ENCODE results near the gene HSPA4L.

HSPA4L gene

GRCh38 chr4:127822430-127822829, 40.3 kb downstream of the HSPA4L start:
- no peak overlapping the region for H3K4me3 ChIP-seq (ENCODE audit: low read depth, low read length)
- no peak for TF ChIP-seq MYC (IDR thresholded peaks at IDR 0.05; ENCODE audit: low read depth, low read length)
- no peak for TF ChIP-seq POLR2A (IDR thresholded peaks at IDR 0.05; ENCODE audit: extremely low read depth, insufficient read length)
- TF ChIP-seq, protein P1, sequence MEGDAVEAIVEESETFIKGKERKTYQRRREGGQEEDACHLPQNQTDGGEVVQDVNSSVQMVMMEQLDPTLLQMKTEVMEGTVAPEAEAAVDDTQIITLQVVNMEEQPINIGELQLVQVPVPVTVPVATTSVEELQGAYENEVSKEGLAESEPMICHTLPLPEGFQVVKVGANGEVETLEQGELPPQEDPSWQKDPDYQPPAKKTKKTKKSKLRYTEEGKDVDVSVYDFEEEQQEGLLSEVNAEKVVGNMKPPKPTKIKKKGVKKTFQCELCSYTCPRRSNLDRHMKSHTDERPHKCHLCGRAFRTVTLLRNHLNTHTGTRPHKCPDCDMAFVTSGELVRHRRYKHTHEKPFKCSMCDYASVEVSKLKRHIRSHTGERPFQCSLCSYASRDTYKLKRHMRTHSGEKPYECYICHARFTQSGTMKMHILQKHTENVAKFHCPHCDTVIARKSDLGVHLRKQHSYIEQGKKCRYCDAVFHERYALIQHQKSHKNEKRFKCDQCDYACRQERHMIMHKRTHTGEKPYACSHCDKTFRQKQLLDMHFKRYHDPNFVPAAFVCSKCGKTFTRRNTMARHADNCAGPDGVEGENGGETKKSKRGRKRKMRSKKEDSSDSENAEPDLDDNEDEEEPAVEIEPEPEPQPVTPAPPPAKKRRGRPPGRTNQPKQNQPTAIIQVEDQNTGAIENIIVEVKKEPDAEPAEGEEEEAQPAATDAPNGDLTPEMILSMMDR (IDR thresholded peaks at IDR 0.05; ENCODE audit: low read depth, low read length) = no peak
- no peak for TF ChIP-seq MAX (IDR thresholded peaks at IDR 0.05; ENCODE audit: low read depth, low read length)

DNA sequence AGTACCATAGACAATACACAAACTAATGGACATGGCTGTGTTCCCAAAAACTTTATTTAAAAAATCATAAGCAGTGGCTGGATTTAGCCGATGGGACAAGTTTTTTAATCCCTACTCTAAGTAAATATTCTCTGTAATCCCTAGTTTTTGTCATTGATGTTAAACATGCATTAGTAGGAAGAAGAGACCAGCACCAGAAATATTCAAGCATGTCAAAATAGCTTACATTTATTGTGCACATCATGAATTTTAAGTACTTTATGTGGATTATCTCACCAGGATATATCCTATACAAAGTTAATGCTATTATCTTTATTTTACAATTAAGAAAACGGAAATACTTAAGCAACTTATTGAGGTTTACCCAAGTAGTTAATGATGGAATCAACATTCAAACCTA, 46.0 kb downstream of the HSPA4L start:
- DNase-seq (ENCODE audit: low read depth) = no peak
- no peak overlapping the region for H3K4me3 ChIP-seq (ENCODE audit: low read depth, low read length)
- no peak for TF ChIP-seq MYC (IDR thresholded peaks at IDR 0.05; ENCODE audit: low read depth, low read length)
- TF ChIP-seq POLR2A (IDR thresholded peaks at IDR 0.05; ENCODE audit: extremely low read depth, insufficient read length) = no peak

More at GRCh38 chr4:127822430-127822829, 40.3 kb downstream of the HSPA4L start:
- DNase-seq (ENCODE audit: low read depth) = no peak

DNA sequence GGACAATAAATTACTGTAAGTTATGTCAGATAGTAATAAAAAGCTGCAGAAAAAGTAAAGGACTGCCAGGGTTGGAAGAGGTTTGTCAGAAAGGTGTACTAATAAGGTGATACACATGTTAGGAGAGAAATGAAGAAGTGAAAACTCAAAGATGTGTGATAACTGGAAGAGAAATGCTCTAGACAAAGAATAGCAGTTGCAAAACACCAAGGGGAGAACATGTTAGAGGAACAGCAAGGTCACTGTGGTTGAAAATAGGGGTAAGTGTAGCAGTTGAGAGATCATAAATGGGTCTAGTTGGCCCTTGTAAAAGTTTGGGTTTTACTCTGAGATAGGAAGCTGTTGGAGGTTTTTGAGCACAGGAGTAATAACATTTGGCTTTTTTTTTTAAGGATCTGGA, 46.9 kb downstream of the HSPA4L start:
- no peak for TF ChIP-seq MAX (IDR thresholded peaks at IDR 0.05; ENCODE audit: low read depth, low read length)
- DNase-seq (ENCODE audit: low read depth) = peak; percentile 28
- H3K4me3 ChIP-seq (ENCODE audit: low read depth, low read length) = no peak overlapping the region

DNA sequence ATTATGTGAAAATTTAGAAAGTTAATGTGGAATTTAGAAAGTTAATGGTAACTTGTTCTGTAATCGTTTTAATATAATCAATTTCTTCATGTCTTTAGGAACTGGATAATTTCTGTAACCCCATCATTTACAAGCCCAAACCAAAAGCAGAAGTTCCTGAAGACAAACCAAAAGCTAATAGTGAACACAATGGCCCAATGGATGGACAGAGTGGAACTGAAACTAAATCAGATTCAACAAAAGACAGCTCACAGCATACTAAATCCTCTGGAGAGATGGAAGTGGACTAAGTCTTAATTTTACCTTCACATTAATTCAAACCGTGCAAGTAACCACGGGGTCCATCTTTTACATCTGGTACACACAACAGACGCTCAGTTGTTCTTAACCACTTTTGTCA, 50.5 kb downstream of the HSPA4L start:
- no peak overlapping the region for H3K4me3 ChIP-seq (ENCODE audit: low read depth, low read length)
- TF ChIP-seq MYC (IDR thresholded peaks at IDR 0.05; ENCODE audit: low read depth, low read length) (no peak), POLR2A (IDR thresholded peaks at IDR 0.05; ENCODE audit: extremely low read depth, insufficient read length) (no peak), MAX (IDR thresholded peaks at IDR 0.05; ENCODE audit: low read depth, low read length) (no peak)
- TF ChIP-seq, protein P1 (IDR thresholded peaks at IDR 0.05; ENCODE audit: low read depth, low read length) = no peak
- DNase-seq (ENCODE audit: low read depth) = peak; percentile 45

DNA sequence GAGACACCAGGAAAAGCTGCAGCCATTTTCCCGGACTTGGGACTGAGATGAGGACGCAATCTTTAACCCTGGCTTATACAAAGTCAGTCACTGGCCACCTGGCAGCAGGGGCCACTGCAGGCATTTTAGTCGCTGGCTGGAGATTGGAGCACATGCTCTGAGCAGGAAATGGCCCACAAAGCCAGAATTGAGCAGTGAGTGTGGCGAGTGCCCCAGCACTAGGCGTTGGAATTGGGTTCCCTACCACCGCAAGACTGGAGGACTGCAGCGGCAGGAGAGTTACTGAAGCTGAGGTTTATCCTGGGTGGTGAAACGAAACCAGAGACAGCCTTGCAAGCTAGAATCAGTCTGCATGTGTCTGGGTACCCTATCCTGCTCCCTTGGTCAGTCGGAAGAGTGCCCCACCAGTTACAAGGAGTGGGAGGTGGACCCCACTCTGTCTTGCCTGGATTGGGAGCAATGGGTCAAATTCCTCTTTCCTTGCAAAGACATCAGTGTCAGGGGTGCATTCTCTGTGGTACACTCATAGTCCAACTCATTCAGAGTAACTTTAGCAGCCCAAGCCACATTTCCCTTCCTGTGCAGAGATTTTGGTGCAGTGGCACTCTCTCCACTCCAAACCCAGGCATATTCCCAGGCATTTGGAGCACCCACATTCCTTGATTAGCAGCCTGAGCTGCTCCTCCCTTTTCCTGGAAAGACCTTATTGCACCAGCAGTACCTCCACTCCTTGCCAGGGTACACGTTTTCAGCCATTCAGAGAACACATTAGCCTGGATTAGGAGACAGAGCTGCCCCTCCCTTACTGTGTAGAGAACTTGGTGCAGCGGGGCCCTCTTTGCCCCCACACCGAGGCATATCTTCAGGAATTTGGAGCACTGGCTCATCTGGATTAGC, 61.8 kb downstream of the HSPA4L start:
- TF ChIP-seq, protein P1 (IDR thresholded peaks at IDR 0.05; ENCODE audit: low read depth, low read length) = no peak
- TF ChIP-seq MAX (IDR thresholded peaks at IDR 0.05; ENCODE audit: low read depth, low read length) = no peak
- no peak for TF ChIP-seq POLR2A (IDR thresholded peaks at IDR 0.05; ENCODE audit: extremely low read depth, insufficient read length)
- no peak for TF ChIP-seq MYC (IDR thresholded peaks at IDR 0.05; ENCODE audit: low read depth, low read length)
- no peak for DNase-seq (ENCODE audit: low read depth)
- no peak overlapping the region for H3K4me3 ChIP-seq (ENCODE audit: low read depth, low read length)

DNA sequence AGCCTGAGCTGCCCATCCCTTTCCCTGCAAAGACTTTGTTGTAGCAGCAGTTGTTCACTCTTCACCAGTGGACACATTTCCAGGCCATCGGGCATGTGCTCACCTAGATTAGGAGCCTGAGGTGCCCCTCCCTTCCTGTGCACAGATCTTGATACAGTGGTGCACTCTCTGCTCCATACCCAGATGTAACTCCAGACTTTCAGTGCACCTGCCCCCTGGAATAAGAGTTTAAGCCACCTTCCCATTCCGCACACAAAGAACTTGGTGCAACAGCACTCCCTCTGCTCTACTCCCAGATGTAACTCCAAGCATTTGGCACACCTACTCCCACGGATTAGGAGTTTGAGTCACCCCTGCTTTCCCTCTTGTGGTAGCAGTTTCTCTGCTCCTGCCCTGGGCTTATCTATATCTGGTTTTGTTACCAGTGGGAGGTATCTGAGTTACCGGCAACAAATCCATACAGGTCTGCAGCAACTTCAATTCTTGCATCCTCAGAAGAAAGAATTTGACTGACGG, 62.5 kb downstream of the HSPA4L start:
- no peak overlapping the region for H3K4me3 ChIP-seq (ENCODE audit: low read depth, low read length)
- TF ChIP-seq POLR2A (IDR thresholded peaks at IDR 0.05; ENCODE audit: extremely low read depth, insufficient read length) (no peak), MYC (IDR thresholded peaks at IDR 0.05; ENCODE audit: low read depth, low read length) (no peak), MAX (IDR thresholded peaks at IDR 0.05; ENCODE audit: low read depth, low read length) (no peak)
- DNase-seq (ENCODE audit: low read depth) = no peak

DNA sequence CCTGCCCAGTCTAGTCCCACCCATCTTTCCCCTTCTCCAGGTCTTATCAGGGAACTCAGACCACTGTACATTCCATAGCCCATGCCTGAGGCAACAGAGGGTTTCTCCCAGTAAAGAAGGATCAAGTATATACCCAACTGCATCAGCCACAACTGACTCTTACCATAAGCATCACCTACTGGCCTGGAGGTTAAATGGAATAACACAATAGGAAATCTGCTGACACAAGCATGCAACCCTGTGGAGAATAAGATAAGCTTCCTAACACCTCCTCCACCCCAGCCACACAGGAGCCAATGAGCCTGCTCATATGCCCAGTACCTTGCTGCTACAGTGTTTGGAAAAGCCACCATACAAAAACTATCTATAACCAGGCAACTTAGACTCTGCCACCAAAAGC, 63.9 kb downstream of the HSPA4L start:
- TF ChIP-seq MYC (IDR thresholded peaks at IDR 0.05; ENCODE audit: low read depth, low read length) (no peak), POLR2A (IDR thresholded peaks at IDR 0.05; ENCODE audit: extremely low read depth, insufficient read length) (no peak), MAX (IDR thresholded peaks at IDR 0.05; ENCODE audit: low read depth, low read length) (no peak)
- TF ChIP-seq, protein P1 (IDR thresholded peaks at IDR 0.05; ENCODE audit: low read depth, low read length) = no peak
- H3K4me3 ChIP-seq (ENCODE audit: low read depth, low read length) = no peak overlapping the region
- no peak for DNase-seq (ENCODE audit: low read depth)
